A549 (cell line): ENCODE results near the gene STIM2.

Experiments used
- CBX8 ChIP-seq: fragments of 200-600 bp; sonication (generic); IDR thresholded peaks from 2 replicates; pipeline ENCODE4 v1.6.1; 2016
- CTCF ChIP-seq: fragments of >200 bp; sonication (Bioruptor Twin); formaldehyde crosslinking; IDR thresholded peaks from 3 replicates; pipeline ENCODE4 v1.5.1; 2016
- HOXB5 ChIP-seq: fragments of 250-450 bp; sonication (Bioruptor Pico); IDR thresholded peaks from 2 replicates; pipeline ENCODE4 v1.5.0; 2020; ENCODE audit warnings: mild to moderate bottlenecking, moderate library complexity
- PBX3 ChIP-seq: IDR thresholded peaks from 2 replicates; pipeline ENCODE4 v1.6.1; 2012

- TF ChIP-seq HOXB5: no peak
- no peak for TF ChIP-seq CTCF
- no peak for TF ChIP-seq CBX8
- TF ChIP-seq PBX3: no peak
Observed at GRCh38 chr4:27022963-27023362, 162.3 kb downstream of the STIM2 start.
